Glomerular visceral epithelial cell (primary cell): Measurements from ENCODE around the gene DCHS2.

Source experiments
- DNase-seq: peaks from one replicate; pipeline ENCODE4 v3.0.0-alpha.2; 2016; ENCODE audit errors: extremely low spot score

The DCHS2 gene

DNA sequence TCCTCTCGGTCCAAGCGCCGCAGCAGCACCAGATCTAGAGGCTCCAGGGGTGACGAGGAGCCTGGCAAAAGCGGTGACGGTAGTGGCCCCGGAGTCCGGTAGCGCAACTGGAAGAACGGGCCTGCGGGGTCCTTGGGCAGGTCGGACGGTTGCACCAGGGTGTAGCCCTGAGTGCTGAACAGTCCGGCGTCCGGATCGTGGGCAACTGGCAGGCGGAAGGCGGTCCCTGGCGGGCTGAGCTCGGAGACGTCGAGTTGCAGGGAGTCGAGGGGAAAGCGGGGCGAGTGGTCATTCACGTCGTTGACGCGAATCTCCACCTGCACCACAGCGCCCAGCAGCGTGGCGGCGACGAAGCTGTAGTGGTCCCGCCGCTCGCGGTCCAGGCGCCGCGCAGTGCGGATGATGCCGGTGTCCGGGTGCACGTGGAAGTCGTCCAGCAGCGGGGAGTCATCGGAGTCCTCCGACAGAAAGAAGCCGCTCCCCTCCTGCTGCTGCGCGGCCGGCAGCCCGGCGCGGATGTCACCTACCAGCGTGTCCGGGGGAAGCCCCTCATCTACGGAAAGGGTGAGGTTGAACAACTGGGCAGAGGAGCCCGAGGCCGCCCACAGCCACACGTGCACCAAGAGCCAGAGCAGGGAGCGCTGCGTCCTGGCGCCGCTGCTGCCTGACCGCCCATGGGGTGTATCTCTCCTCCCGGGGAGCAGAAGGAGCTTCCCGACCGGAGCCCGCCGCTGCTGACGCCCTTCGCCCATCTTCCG lies 837 bp downstream of the DCHS2 start:
- no peak for DNase-seq

DNA sequence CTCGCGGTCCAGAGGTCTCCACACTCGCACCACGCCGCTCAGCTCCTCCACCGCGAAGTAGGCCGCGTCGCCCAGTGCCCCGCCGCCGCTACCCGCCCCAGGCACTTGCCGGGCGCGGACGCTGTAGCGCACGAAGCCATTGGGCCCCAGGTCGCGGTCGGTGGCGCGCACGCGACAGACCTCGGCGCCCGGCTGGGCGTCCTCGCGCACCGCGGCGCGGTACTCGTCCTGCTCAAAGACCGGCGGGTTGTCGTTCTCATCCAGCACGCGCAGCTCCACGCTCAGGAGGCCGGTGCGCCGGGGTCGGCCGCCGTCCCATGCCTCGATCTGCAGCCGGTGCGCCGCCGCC lies 1.4 kb downstream of the DCHS2 start:
- no peak for DNase-seq

DNA sequence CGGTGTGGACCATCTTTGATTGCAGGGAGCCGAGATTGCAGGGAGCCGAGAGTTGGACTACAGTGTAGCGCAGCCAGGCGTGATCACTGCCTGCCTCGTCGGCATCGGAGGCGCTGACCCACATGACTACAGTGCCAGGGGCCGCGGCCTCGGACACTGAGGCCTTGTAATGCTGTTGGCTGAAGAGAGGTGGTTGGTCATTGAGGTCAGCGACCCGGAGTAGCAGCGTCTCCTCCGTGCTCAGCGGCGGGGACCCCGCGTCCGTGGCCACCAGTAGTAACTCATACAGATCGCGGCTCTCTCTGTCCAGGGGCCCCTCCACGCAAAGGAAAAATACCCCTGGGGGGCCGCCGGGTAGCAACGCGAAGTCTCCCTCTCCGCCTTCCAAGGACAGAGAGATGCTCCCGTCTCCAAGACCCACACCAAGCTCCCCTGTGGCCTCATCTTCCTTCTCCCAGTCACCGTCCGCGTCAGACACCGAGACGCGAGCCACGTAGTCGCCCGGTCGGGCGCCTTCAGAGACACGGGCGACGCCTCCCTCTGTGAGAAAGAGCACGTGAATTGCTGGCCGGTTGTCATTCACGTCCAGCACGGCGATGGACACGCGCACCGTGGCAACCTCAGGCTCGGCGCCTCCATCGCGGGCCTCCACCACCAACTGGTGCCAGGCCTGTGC lies 1.9 kb downstream of the DCHS2 start:
- DNase-seq = no peak

DNA sequence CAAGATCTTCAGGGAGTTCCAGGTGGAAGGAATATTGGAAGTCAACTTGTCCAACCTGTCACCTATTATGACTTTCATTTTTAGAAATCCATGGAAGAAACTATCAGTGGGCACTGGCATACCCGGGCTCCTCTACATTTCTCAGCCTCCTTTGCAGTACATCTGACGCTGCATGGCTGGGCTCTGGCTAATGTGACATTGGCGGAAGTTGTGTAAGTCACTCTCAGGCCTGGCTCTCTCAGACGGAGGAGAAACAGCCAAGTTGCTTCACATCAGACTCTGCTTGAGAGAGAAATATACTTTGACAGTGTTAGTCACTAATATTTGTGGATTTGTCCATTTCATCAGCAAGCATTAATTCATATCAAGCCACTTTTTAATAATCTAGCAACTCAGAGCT lies 4.5 kb downstream of the DCHS2 start:
- no peak for DNase-seq

DNA sequence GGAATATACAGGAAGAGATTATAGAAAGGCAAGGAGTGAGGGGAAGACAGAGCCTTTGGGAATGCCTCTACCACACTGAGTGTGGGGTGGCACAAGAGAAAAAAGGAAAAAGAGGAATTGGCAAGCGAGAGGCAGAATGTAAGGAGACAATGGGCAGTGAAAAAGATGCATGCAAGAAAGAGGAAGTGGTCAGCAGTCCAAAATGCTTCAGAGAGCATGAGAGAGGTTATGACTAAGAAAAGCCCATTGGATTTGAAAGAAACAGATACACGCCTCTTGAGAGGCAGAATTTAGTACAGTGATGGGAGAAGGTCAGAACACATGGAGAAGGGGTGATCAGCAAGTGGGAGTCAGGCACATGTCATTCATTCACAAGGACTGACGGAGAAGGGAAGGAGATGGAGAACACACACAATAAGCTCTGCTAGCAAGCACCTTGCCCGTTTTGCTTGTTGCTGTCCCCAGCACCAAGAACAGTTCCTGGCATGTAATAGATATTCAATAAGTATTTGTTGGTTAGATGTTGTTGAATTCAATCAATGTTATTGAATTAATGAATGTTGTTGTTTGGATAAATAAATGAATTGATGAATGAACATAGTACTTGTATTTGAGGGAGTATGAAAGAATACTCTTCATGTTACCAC lies 6.3 kb downstream of the DCHS2 start:
- no peak for DNase-seq

DNA sequence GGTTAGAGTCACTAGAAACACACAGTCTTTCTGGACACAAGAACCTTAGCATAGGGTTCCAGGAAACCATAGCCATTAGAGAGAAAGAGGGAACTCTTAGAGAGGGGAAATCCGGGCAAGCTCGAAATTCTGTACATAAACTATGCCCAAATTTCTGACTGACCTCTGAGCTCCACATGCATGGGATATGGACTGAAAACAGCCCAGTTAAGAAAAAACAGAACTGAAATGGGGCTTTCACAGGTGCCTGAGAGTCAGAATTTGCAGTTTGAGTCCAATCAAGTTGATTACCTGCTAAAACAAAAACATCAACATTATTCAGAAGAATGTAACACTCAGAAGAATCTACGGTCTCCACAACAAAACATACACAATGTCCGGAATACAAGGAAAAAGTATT lies 13.1 kb downstream of the DCHS2 start:
- no peak for DNase-seq

DNA sequence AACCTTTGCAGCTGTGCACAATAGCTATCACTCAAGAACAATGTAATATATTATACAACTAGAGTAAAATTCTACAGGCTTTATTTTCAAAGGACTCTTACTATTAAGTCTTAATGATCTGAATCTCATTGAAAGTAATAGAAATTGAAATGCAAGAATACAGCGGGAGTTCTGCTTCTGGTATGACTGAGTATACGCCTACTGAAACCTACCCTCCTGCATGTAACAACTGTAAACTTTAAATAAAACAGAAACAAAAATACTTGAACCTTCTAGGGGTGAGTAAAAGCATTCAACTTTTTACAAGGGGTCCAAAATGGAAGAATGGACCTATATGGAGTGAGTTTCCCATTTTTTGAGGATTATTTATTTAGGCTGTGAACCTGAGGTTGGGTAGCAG lies 13.5 kb downstream of the DCHS2 start:
- DNase-seq = no peak

DNA sequence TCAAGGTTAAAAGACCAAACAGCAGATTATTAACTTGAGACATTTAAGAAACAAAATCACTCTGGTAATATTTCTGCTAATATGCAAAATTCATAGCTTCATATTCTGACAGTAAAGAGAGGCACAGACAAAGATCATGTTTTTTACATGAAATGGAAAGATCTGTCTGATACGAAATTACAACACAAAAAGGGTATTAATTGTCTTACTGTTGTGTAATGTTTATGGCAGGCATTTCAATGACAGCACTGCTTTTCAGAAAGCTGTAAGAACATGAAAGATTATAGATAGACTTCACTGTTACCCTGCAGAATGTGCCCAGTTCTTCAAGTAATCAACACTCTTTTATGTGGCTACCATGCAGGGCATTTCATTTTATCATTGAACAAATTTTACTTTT lies 15.4 kb downstream of the DCHS2 start:
- DNase-seq = no peak

DNA sequence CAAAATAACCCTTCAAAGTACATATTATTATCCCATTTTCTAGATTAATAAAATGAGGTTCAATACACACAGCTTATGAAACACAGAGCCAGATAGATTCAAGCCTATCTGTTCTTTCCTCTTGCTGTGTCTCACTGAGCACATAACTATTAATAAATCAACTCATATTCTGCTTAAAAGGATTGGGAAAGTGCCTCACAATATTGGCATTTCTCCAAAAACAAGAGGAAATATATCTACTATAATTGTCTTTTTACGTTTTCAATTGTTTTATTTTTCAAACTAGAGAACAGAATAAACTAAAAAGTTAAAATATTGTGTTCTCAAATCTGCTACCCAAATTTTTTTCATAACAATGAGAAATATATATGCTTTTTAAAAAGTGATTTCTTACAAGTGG lies 15.8 kb downstream of the DCHS2 start:
- no peak for DNase-seq

DNA sequence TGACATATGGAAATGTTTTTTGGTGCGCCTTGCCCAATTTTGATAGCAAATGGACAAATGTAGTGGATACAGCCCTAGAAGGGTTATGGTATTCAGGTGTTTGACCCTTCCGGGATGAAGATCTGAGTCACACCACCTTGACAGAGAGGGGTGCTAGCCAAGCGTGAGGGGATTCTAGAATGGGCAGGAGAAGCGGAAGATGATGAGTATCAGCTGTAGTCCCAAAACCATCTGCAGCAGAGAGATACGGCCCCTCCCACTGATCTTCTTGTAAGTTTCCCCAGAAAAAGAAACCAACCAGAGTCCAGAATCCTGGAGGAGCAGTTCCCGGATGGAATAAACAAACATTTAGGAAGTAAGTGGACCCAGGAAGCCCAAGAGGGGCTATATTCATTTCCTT lies 18.1 kb downstream of the DCHS2 start:
- no peak for DNase-seq

DNA sequence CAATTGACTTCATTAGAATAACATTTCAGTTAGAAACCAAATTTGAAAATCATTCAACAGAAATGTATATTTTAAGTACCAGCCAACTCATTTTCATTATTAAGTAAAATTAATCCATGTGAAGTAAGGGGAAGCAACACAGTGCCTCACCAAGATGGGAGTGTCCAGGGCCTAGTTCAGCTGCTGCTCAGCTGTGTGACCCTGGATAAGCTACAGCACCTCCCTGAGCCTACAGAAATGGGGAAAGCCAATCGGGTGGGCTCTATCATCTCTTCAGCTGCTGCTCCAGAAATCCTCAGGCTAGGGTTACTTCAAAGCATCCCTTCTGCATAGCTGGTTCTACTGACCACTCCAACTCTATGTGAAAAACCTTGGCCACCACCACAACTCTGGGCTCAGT lies 18.7 kb downstream of the DCHS2 start:
- DNase-seq = no peak

DNA sequence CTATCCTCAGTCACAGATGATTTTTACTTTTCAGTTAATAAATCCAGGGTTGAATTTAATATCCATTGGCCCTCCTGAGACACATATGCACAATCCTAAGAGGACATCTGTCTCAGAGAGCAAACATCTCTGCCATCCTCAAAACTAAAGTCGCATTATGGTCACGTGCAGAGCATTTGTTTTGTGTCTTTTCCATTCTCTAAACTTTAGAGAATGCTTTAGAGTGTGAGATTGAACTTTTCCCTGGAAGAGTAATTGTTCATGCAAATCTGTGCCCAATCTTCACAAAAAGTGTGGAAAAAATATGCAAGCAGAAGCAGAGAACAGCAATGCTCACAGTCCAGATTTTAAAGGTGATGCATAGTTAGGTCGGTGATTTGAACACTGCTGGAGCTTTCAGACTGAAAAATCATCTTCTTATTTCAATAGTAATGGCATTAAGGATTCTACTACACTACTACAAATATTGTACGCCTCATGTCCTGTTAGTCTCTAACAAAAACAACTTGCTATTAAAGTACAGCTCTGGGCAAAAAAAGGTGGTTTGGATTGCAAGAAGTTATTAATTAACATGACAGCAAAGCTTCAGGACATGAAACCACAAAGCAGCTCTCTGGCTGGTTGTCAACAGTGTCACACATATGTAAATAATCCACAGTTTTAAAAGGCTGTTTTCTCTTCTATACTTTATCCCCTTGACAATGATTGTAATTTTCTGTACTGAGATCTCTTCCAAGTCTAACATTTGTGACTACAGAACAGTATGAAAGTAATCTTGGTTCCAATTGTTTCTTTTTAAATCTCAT lies 19.9 kb downstream of the DCHS2 start:
- DNase-seq = peak; percentile 30

DNA sequence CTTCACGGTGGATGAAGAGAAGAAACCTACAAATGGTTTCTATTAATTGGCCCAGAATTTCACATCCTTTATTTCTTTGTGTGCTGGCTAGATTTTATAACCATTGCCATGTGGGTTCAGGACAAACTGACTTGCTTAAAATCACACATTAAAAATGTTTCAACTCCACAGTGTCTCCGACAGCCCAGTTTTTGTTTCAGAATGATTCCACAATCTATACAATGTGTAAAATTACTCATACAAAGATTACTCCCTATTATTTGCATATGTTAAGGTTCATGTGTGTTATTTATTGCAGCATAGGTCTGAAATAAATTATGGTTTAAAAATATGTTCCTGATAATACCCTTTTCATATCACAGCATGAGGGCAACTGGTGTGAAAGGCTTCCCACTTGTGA lies 20.6 kb downstream of the DCHS2 start:
- DNase-seq = no peak

DNA sequence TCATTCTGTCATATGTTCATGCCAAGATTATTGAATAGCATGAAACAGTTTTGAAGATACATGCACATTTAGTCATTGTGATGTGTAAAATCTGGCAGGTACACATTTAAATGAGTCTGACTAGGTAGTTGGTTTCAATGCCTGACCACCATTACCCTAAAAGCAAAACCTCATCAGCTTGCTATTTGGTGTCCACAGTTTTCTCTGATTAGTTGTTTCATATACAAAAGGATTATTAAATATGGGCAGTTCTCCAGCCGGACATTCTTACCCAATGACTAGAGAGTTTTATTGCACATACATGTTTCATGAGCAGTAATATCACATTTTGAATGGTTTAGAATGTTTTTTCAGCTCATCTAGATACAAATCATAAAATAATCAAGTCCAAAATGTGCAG lies 23.7 kb downstream of the DCHS2 start:
- DNase-seq = no peak

DNA sequence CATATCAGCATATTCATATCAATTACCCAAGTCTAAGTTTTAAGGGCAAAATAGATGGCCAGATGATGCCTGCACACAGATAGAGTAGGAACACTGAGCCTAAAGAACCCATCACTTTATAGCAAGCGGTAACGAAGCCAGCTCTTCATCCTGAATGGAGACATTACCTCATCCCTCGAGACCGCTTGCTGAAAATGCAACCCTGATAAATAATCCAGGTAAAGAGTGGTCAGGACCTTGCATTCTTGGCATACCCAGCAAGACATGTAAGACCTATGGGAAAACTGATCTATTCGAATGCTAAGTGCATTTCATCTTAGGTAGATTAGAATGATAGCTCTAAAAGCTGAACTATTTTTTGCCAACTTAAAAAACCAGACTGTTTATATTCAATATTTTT lies 25.3 kb downstream of the DCHS2 start:
- no peak for DNase-seq

DNA sequence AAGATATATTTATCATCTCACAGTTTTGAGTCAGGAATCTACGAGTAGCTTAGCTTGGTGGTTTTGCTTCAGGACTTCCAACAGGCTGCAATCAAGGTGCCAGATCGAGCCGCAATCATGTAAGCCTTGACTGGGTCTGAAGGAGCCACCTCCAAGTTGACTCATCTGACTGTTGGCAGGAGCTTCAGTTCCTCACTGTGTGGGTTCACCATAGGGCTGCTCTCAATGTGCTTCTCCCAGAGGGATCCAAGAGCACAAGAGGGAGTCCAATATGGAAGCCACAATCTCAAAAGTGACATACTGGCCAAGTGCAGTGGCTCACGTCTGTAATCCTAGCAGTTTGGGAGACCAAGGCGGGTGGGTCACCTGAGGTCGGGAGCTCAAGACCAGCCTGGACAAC lies 26.5 kb downstream of the DCHS2 start:
- no peak for DNase-seq

DNA sequence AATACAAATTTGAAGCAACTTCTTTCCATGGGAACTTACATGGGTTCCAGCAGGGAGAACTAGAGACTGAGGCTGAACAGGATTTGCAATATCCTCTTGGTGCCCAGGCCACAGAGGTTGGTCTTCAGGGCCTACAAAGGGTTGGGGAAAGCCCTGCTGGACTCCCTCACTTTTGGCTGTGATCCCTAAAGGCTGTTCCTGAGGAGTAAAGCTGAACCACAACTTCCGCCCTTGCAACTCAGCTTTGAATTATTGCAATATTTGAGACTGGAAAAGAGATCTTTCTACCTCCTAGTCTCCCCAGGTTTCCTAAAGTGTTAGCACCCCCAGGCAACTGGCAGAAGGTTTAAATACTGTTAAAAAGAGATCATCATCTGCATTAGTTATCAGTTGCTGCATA lies 26.9 kb downstream of the DCHS2 start:
- no peak for DNase-seq

DNA sequence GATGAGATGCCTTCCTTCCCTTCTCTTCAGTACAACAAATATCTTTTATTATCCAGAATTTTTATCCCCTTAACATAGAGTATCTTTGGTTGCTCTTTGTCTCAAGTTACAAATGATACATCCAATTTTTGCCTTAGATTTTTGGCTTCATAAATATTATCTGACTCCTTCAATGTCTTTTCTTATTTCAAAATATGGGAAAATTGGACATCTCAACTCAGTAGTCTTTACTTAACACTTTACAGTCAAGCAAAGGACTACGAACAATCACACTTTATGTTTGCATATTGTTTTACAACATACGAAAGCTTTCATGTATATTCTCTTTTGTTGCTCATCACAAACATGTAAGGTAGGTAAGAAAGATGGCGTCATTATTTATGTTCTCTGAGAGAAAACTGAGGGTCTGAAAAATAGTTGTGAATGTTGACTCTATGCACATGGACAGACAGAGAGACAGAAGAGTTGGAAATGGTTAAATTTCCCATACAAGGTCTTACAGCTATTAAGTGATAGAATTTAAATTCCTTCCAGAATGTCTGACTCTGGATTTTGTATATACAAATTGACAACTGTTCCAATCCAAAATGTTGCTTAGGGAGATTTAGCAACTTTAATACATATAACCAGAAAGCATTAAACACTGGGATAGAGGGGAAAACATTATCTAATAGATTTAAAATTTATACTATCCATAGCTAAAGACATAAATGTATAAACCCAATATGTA lies 29.4 kb downstream of the DCHS2 start:
- DNase-seq = no peak

DNA sequence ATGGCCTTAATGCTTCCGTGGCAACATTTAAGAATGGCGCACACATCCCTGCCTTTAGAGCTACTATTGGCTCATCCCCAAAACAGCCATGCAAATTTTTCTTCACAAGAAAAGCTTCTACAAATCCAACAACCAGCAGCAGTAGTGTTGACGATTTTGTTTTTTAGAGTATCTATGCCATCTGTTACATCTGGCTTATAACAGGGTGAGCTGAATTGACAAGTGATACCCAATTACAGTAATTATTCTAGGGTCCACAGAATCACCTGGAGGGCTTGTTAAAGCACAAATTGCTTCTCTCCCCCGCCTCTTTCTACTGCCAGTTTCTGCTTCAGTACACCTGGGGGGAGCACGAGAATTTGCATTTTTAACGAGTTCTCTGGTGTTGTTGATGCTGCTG lies 34.1 kb downstream of the DCHS2 start:
- no peak for DNase-seq

DNA sequence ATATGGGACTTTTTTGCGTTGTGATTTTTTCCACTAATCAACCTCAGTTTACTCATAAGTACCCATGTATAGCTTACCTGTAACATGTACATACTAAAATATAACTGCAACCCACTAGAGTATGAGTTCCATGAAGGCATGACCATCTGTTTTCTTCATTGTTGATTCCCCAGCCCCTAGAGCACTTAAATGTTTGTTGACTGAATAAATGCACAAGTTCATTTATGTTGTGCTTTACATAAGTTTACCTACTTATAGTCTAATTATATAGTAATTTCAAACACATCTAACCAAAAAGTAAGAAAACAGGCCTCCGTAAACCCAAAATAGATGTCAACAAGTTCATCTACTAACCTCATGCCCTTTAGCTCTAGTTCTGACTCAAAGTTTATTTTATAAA lies 34.7 kb downstream of the DCHS2 start:
- no peak for DNase-seq

DNA sequence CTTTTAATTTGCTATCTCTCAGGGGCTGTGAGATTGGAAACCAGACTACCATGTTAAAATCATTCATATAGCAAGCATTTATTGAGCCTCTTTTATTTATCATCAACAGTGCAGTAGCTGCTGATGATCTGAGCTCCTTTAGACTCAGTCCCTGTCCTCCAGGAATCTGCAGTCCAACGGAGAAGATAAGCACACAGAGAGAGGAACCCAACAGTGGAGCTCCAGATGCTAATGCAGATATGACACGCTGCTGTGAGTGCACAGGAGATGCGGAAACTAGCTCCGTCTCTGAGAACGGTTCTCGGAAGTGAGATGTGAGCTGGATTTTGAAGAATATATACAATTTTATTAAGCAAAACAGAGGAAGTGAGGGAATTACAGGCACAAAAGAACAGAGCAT lies 35.4 kb downstream of the DCHS2 start:
- no peak for DNase-seq

DNA sequence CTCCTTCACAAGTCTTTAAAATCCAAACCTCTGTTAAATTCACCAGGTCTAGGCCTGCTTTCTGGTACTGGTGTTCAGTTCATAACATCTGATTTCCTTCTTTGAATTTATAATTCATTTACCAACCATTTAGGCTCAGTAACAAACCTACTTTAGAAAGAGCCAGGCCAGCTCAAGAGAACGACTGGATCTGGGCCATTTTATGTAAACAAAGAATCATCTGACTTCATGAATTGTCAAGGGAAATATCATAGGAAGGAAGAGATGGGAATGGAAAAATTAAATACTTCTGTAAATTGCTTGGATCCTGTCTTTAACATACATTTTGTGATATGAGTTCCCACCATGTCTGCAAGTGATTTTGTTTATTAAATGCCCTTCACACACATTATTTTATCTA lies 36.5 kb downstream of the DCHS2 start:
- DNase-seq = no peak
